HG02884 (cell line): Measurements from ENCODE around the gene LOXL1.

ENCODE experiments used
- ATAC-seq: cut with Tn5 transposase; IDR thresholded peaks from one replicate; pipeline ENCODE4 v1.9.1; 2021; ENCODE audit warnings: mild to moderate bottlenecking, moderate library complexity; ENCODE audit not compliant: unreplicated experiment

LOXL1 gene

DNA sequence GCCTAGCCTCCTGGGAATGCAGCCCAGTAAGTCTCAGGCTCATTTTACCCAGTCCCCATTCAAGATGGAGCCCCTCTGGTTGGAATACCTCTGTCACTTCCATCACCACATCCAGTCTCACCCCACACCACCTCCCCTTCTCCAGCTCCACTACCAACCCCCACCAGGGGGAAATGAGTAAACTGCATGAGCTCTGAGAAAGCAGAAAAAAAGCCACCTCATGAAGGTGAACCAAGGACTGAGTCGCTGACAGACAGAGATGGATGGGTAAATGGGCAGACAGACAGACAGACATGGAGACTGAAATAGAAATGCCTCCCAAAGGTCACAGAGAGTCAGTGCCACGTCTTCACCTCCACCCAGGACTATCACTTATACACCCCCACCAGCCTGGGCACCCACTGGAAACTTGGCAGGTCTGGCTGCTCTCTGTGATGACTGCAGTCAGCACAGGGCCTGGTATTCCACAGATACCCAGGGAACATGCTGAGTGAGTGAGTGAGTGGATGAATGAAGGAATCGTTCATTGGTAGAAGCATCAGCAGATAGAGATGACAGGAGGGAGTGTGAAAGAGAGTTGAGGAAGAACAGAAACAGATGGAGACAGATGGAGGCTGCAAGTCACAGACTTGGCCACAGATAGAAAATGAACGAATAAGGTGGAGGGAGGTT, 4.9 kb upstream of the LOXL1 start:
- ATAC-seq = no peak

DNA sequence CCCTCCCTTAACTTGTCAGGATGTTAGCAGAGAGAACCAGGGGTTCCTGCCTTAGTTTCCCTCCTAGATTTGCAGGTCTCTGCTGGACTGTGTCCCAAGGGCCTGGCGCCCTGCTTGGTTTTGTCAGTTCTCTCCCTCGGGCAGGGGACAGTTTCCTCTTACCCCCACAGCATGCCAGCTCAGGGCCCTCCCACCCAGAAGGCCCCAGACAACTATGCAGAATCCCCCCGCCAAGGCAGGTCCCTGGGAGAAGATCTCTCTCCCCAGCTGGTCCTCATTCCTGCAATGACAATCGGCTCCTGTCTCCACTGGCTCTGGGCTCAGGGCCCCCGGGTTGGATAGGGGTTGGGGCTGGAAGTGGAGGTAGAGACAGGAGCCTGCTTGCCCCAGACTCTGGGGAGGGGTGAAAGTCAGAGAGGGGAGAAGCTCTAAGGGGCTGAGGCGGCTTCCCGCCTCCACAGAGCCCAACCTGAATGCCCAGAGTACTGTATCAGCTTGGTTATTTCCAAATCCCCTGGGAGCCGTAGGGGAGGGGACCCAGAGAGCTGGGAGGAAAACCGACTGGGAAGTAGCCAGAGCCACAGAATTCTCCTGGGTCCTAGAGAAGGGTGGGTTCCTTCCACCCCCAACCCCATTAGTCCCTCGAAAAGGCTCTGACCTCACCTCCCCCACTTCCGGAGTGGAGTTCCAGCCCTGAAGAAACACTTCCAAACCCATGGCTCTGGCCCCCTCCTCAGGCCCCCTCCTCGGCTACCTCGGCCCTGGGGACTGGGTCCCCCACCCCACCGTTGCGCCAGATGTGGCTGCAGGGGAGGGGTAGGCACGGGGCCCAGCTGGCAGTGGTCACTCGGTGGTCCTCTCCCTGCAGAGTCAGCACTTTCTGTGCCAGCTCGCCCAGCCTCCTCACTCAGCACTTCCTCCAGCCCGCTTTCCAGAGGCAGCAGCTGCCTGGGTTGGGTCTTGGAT, 3.8 kb upstream of the LOXL1 start:
- ATAC-seq = no peak

DNA sequence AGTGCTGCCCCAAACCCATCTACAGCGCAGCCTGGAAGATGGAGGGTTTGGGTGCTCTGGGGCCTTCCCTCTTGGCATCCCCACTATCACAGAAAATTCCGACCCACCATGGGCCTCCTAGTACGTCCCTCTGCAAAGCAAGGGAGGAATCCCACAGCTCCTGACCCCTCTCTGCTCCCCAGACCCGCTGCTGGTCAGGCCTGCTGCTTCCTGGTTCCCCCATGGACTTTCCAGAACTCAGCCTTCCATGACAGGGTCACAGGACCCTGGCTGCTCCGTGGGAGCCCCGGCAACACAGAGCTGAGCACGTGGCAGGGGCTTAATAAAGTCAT, 3.1 kb upstream of the LOXL1 start:
- no peak for ATAC-seq

DNA sequence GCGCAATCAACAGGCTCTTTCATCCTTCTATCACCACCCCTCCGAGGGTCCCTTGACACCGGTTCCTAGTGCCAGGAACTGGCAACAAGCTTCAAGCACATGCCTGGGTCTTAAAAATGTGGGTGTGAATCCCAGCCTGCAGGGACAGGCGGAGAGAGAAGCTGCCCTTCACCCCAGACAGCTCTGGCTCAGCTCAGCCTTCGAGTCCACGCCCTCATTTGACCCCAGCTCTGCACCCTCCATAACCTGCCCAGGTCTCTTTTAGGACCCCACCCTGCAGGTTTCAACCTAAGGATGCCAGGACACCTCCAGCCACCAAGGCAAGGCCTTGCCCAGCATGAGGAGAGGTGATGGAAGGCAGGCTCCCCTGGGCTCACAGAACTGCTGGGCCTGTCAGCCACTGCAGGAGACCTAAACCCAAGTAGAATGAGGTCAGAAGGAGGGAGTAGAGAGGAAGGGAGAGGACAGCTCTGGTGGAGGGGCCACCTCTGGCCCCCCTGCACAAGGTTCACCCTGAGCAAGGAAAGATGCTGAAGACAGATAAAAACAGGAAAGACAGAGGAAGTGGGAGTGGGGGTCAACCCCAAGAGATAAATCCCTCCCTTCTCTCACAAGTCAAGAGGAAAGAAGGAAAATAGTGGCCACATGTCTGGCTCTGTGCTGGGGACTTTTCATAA, 2.6 kb upstream of the LOXL1 start:
- no peak for ATAC-seq

DNA sequence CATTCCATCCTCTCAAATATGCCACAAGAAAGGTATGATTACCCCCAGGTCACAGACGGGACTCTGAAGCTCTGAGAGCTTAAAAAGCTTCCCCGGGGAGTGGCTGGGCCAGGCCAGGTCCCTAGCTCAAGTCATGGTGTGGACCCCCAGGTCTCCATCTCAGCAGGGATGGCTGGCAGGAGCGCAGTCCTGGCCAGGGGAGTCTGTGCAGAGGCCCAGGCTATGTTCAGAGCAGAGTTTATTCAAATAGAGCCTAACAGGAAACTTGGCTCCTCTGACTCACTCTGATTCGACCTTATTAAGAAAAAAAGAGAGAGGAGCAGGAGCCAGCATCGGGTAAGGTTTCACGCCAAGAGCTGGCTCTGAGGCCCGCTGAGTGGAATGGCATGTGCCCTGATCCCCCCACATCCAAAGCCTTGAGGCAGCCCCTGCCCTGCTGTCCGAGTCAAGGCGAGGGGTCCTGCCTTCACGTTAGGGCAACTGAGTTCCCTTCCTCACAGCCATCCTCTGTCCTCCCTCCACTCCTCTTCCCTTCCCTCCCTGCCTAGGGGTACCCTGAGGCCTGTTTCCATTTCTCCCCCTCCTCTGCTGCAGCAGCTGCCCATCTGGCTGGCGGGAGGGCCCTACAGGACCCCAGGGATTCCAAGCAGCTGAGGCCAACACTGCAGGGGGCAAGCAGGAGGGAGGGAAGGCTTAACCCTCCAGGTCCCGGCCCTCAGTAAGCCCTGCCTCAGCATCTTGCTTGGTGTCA, 1.9 kb upstream of the LOXL1 start:
- no peak for ATAC-seq

DNA sequence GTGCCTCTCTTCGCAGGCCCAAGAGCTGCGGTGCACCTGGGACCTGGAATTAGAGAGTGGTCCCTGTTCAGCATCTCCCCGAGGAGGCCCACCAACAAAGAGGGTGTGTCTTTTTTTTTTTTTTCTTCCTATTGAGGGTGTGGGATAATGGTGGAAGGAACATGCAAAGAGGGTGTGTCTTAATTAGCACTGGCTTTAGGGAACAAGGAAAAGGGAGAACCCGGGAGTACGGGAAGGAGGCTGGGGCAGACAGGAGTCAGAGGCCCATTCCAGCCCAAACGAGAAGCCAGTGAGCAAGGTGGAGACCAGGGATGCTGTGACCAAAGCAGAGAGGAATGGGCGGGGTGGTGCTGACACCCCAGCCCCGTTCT, 429 bp upstream of the LOXL1 start:
- no peak for ATAC-seq

DNA sequence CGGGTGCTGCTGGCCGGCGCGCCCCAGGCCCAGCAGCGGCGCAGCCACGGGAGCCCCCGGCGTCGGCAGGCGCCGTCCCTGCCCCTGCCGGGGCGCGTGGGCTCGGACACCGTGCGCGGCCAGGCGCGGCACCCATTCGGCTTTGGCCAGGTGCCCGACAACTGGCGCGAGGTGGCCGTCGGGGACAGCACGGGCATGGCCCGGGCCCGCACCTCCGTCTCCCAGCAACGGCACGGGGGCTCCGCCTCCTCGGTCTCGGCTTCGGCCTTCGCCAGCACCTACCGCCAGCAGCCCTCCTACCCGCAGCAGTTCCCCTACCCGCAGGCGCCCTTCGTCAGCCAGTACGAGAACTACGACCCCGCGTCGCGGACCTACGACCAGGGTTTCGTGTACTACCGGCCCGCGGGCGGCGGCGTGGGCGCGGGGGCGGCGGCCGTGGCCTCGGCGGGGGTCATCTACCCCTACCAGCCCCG, 777 bp downstream of the LOXL1 start:
- ATAC-seq = no peak

DNA sequence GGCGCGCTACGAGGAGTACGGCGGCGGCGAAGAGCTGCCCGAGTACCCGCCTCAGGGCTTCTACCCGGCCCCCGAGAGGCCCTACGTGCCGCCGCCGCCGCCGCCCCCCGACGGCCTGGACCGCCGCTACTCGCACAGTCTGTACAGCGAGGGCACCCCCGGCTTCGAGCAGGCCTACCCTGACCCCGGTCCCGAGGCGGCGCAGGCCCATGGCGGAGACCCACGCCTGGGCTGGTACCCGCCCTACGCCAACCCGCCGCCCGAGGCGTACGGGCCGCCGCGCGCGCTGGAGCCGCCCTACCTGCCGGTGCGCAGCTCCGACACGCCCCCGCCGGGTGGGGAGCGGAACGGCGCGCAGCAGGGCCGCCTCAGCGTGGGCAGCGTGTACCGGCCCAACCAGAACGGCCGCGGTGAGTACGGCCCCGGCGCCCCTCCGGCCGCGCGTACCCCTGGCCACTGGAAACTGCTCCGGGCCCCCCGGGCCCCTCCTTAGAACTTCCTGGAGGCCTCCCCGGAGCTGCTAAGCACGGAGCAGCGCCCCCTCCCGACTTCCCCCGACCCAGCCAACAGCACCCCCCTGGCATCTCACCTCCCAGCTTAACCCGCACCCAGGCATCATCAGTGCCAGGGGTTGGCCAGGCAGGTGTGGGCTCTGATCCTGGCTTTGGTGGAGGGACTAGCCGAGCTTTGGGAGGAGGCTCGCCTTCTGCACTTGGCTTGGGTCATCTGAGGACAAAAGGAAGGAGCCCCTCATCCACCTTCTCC, 1.4 kb downstream of the LOXL1 start:
- ATAC-seq = no peak

DNA sequence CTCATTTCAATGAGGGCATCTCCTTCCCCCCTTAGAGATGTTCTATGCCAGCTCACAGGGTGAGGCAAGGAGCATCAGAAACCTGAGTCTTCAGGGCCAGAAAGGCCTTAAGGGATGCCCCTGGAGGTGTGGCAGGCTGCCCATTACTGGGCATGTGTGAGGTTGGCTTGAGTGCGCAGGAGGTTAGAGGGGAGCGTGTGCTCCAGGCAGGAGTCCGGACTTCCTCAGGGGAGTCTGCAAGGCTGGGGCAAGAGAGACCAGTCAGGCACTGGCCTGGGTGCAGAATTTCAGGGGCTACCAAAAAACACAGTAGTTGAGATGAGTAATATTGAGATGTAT, 1.9 kb downstream of the LOXL1 start:
- no peak for ATAC-seq

DNA sequence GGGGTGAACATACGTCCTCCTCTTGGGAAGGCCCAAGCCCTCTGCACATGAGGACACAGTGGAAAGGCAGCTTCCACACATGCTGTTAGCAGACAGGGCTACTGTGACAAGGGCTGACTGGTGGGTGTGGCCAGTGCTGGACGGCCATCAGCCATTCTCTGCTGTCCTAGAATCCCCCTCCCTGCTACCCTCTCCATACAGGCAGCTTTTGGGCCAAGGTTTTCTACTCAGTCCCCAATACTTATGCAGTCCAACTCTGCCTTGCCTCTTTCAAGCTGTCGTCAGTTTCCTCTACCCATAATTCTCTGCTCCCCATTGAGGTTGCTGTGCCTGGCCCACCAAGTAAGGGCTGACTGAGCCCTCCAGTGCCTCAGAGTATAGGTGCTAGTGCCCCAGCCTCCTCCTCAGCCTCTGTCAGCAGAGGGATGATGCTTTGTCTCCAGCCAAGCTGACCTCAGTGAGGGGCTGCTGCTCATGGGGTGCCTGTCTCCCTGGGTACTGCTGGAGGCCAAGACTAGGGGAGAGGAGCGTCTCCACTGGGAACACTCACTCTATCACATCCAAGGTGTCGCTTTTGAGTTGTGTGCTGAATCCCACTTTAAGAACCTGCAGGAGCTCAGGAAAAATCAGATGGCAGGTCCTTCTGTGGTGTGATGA, 2.8 kb downstream of the LOXL1 start:
- ATAC-seq = no peak

DNA sequence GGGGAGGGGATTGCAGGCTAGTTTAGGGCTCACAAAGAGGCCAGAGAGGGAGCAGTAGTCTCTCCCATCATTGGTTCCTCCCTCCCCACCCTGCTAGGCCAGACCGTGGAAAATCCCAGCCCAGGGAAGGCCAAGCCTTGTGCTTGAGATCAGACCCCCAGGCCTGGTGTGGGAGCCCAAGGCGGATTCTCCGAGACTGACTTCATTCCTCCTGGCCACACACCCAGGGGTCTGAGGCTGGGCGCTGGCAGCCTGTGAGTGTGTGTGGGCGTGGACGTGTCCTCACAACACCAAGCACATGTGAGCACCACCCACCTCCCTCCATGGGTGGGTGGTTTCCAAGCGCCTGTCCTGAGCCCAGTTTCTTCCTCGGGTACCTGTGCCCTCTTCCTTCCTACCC, 4.1 kb downstream of the LOXL1 start:
- no peak for ATAC-seq

DNA sequence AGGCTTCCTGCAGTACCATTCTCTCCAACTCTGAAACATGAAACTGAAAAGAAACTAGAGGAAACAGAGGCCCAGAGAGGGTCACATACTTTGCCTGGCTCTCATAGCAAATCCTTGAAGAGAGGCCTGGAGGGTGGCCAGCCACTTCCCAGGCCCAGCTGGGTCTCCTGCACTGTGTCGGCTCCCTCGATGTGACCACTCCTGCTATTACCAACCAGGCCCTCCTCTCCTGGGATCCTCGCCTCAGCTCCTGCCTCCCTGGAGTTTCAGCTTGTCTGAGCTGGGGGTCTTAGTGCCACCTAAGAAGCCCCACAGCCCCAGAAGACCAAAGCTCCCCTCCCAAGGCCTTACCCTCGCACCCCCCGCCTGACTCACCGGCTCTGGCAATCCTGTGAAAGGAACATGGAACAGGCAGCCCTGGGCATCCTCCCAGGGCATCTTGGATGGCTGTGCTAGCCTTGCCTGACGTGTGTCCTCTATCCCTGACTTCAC, 4.6 kb downstream of the LOXL1 start:
- ATAC-seq = no peak

DNA sequence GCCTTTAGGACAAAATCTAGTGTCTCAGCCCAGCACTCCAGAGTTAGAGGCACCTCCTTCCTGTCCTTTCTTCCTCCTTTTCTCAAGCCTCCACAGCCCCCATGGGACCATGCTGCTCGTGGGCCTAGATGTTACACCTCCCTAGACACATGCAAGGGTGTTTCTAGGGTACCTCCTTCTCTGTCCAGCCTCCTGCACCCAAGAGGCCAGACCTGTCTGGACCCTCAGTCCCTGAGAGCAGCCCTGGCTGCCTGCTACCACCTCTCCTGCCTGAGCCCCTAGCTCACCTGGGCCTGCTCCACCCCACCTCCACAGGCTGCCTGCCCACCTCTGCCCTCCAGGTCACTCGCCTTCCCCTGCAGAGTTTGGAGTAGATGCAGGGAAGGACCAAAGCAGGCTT, 5.2 kb downstream of the LOXL1 start:
- no peak for ATAC-seq

DNA sequence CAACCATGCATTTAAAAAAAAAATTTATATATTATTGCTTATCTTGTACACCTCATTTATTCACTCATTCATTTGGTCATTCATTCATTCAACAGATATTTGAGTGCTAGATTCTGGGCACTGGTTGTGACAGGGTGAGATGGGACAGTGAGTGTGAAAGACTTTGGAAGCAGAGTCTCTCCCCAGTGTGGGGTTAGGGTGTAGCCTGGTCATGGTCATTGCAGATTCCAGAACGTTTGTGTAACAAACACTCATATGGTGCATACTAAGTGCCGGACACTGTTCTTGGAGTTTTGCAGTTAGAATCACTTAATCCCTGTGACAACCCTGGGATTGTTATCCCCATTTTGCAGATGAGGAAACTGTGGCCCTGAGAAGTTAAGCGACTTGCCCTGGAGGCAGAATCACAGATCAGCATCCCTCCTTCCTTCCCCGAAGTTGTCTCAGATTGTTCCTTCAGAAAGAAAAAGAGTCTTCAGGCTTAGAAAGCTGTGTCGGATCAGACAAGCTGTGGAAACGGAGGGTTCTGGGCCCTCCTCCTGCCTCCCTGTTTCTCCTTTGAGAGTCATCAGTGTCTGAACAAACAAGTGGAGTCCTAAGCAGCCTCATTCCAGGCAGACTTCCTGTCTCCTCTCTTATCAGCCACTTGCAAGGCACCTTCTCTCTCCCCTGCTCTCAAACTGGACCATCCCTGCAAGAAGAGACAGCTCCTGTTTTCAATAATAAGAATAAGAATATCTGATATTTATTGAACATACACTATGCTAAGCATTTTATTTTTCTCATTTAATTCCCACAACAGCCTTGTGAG, 6.3 kb downstream of the LOXL1 start:
- ATAC-seq = no peak

DNA sequence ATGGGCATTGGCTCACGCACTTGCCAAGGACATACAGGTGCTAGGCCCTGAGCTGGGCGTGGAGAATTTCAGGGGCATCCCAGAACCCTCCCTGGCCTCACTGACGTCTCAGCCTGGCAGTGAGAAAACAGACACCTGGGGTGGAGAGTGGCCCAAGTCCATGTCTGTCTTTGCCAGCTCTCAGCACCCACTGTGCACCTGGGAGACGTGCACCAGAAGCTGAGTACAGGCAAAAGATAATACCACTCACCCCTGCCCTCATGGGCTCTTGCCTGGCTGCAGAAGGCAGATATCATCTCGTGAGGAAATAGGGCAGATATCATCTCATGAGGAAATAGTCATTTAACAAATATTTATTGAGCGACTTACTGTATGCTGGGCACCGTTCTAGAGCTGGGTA, 8.0 kb downstream of the LOXL1 start:
- no peak for ATAC-seq

DNA sequence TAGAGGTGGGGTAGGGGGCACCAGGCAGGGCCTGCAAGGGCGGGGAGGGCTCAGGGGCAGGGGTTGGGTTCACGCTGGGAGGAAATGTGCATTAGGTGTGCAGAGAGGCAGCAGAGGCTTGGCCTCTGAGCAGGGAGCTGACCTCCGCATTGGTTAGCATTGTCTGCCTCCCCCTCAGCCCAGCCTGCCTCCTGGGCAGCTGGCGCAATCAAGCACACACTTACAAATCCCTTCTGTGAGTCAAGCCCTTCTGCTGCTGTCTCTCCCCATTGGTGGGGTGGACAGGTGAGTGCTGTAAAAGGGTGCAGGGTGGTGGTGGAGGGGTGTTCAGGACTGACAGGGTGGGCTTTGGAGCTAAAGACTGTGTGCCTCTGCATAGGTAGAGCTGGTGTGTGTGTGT, 9.3 kb downstream of the LOXL1 start:
- ATAC-seq = no peak

DNA sequence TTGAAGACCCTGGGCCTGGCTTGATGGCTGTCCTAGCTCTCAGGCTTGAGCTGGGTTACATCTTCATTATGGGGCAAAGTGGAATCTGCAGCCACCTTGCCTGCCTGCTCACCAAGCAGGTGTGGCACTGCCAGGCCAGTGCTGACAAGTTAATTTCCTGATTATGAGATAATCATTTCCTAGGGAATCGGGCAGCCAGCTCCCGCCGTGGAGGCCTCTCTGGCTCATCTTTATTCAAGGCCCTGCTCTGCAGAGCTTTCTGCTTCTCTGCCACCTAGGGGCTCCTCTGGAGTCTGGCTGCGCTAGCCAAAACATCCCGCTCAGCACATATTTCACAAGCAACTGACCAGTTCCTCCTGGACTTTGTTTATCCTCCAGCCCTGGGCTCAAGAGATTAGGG, 9.9 kb downstream of the LOXL1 start:
- ATAC-seq = no peak

DNA sequence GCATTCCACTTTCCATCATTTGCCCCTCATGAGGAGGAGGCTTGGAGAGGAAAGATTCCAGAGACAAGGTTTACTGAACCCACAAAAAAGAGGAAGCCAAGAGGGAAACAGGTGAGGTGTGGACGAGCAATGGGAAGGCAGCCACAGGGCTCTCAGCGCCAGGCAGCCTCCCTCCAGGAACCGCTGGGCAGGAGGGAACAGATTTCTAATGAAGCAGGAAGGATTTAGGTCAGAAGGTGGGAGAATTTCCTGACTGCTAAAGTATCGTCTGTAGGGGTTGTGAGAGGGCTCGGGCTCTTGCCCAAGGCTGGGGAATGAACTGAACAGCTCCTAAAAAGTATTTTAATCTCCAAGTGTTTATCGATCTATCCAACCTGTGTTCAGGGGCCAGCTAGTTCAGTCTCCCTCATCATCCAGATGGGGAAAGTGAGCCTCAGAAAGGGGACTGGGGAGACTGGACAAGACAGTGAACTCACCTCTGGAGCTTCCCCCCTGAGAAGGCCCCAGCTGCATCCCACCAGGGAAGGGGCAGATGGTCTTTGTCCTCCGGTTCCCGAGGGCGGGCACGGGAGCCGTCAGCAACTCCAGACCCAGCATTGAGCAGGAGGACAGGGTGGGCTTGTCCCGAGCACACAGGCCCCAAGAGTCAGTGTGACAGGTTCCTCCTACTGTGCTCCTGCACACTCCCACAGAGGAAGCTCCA, 10.5 kb downstream of the LOXL1 start:
- ATAC-seq = no peak
